Neuronal stem cell (in vitro differentiated cells): ENCODE results near the gene EIF4E1B.
"Not testable (repeated sequence)": the region's sequence is repeated elsewhere in the genome, so short reads cannot be mapped to it uniquely, and the experiment has no call there.

Experiments
- DNase-seq: peaks from one replicate; pipeline ENCODE4 v3.0.0-alpha.2; 2013; ENCODE audit warnings: low spot score
- H2AFZ ChIP-seq: one replicate; pipeline ENCODE4 v1.6.1; 2013; ENCODE audit warnings: mild to moderate bottlenecking, low read length, inconsistent platforms
- H2AK5ac ChIP-seq: 2 replicates; pipeline ENCODE4 v1.6.1; 2013; ENCODE audit warnings: low read depth, mild to moderate bottlenecking, inconsistent platforms, low read length, moderate library complexity, mixed read lengths
- H2BK120ac ChIP-seq: 2 replicates; pipeline ENCODE4 v1.6.1; 2013; ENCODE audit warnings: low read depth, mild to moderate bottlenecking, inconsistent platforms, low read length, moderate library complexity, mixed read lengths
- H2BK12ac ChIP-seq: one replicate; pipeline ENCODE4 v1.6.1; 2013; ENCODE audit warnings: low read length, inconsistent platforms
- H2BK15ac ChIP-seq: 2 replicates; pipeline ENCODE4 v1.6.1; 2013; ENCODE audit warnings: mild to moderate bottlenecking, low read length, inconsistent platforms, mixed read lengths
- H2BK5ac ChIP-seq: one replicate; pipeline ENCODE4 v1.6.1; 2013; ENCODE audit warnings: inconsistent platforms, mild to moderate bottlenecking, low read length, moderate library complexity
- H3K14ac ChIP-seq: one replicate; pipeline ENCODE4 v1.6.1; 2013; ENCODE audit warnings: low read length, inconsistent platforms
- H3K18ac ChIP-seq: 2 replicates; pipeline ENCODE4 v1.6.1; 2013; ENCODE audit warnings: low read length, inconsistent platforms
- H3K23ac ChIP-seq: 2 replicates; pipeline ENCODE4 v1.6.1; 2013; ENCODE audit warnings: low read depth, mild to moderate bottlenecking, mixed read lengths, low read length, inconsistent platforms; ENCODE audit not compliant: poor library complexity
- H3K27ac ChIP-seq: replicated peaks from 3 replicates; pipeline ENCODE4 v1.5.1; 2013; ENCODE audit warnings: low read length, inconsistent platforms
- H3K27me3 ChIP-seq, 3 experiments: 2 replicates each; pipeline ENCODE4 v1.6.1; 2013; ENCODE audit warnings: low read length in 3 of 3, mild to moderate bottlenecking in 2 of 3, inconsistent platforms in 1 of 3, low read depth in 1 of 3, mixed read lengths in 1 of 3, moderate library complexity in 1 of 3; ENCODE audit not compliant: control insufficient read depth in 3 of 3, insufficient read depth in 3 of 3
- H3K36me3 ChIP-seq, 2 donors: replicated peaks in 1 of 2; 2 replicates each; pipeline ENCODE4 v1.6.1; 2013; ENCODE audit warnings: low read length in 2 of 2; ENCODE audit not compliant: control insufficient read depth in 2 of 2, insufficient read depth in 2 of 2
- H3K4ac ChIP-seq: 2 replicates; pipeline ENCODE4 v1.6.1; 2013; ENCODE audit warnings: inconsistent platforms, mild to moderate bottlenecking, low read length, moderate library complexity
- H3K4me1 ChIP-seq, 2 donors: 1 replicate in 1 of 2; 2 replicates in 1 of 2; pipeline ENCODE4 v1.6.1; 2013; ENCODE audit warnings: low read length in 2 of 2, low read depth in 1 of 2; ENCODE audit not compliant: control insufficient read depth in 2 of 2, insufficient read depth in 1 of 2
- H3K4me2 ChIP-seq: one replicate; pipeline ENCODE4 v1.6.1; 2013; ENCODE audit warnings: mild to moderate bottlenecking, low read length, inconsistent platforms; ENCODE audit not compliant: insufficient read depth, poor library complexity, severe bottlenecking
- H3K4me3 ChIP-seq, 2 donors: 2 replicates each; pipeline ENCODE4 v1.5.1; 2013; ENCODE audit warnings: low read length in 2 of 2, mild to moderate bottlenecking in 2 of 2, inconsistent platforms in 1 of 2, moderate library complexity in 1 of 2
- H3K79me1 ChIP-seq: one replicate; pipeline ENCODE4 v1.6.1; 2013; ENCODE audit warnings: low read depth, mild to moderate bottlenecking, inconsistent platforms, low read length, moderate library complexity
- H3K9ac ChIP-seq: one replicate; pipeline ENCODE4 v1.6.1; 2013; ENCODE audit warnings: mild to moderate bottlenecking, low read depth, low read length, inconsistent platforms; ENCODE audit not compliant: poor library complexity
- H3K9me3 ChIP-seq, 2 donors: replicated peaks in 1 of 2; 2 replicates each; pipeline versions ENCODE3 to v1.6.1; 2013; ENCODE audit warnings: low read length in 2 of 2, mild to moderate bottlenecking in 2 of 2, inconsistent platforms in 1 of 2, low read depth in 1 of 2, mixed read lengths in 1 of 2, moderate library complexity in 1 of 2; ENCODE audit not compliant: control insufficient read depth in 2 of 2, insufficient read depth in 1 of 2
- H4K8ac ChIP-seq: one replicate; pipeline ENCODE4 v1.6.1; 2013; ENCODE audit warnings: low read depth, mild to moderate bottlenecking, inconsistent platforms, low read length, moderate library complexity
- H4K91ac ChIP-seq: one replicate; pipeline ENCODE4 v1.6.1; 2013; ENCODE audit warnings: low read length, low read depth, mild to moderate bottlenecking, inconsistent platforms; ENCODE audit not compliant: poor library complexity
- WGBS, 2 donors: extraction: QIAGEN DNeasy Blood & Tissue Kit; methylation state at CpG; one replicate each; pipeline ENCODE4 v1.1.7; 2013; ENCODE audit warnings: missing lambda C conversion rate in 2 of 2, mixed read lengths in 1 of 2; ENCODE audit not compliant: insufficient read length in 2 of 2, insufficient replicate concordance in 1 of 2; ENCODE audit errors: extremely low coverage in 2 of 2; 5-methylcytosine and 5-hydroxymethylcytosine counted together

EIF4E1B gene

GRCh38 chr5:176599749-176600430, 30.6 kb upstream of the EIF4E1B start:
- not testable (repeated sequence) for H3K18ac ChIP-seq, H3K4me1 ChIP-seq, H2BK12ac ChIP-seq, H2AFZ ChIP-seq, H3K79me1 ChIP-seq, H3K27me3 ChIP-seq, H3K23ac ChIP-seq, H4K91ac ChIP-seq, H3K9me3 ChIP-seq, H3K4me2 ChIP-seq, H3K4me3 ChIP-seq, H3K9ac ChIP-seq, H3K14ac ChIP-seq, H2AK5ac ChIP-seq, H4K8ac ChIP-seq, H3K27ac ChIP-seq, H2BK15ac ChIP-seq, DNase-seq, H3K4ac ChIP-seq, H2BK5ac ChIP-seq, H2BK120ac ChIP-seq
- WGBS, 2 donors = no CpG with 5 or more reads among the region's 19 CpGs
- H3K36me3 ChIP-seq = peaks cover 2 to 39% of the 10 kb centered on the region in 2 donors

DNA sequence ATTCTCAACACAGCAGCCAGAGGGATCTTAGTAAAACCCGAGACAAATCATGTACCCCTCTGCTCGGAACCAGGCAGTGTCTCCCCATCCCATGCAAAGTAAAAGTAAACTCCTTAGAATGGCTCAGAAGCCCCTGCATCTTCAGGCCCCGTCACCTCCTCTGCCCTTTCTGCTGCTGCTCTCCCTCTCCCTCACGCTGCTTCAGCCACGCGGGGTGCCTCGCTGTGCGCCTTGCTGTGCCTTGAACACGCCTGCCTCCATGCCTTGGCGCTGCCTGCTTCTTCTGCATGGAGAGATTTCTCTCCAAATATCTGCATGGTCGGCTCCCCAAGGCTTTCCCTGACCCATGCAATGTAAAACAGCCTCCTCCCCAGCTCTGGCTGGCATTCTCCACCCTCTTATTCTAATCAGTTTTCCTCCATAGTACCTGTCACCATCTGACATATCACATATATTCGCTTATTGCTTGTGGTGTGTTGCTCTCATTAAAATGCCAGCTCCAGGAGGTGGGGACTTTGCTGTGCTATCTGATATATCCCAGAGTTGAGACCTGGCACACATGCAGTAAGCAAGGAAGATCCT, 28.5 kb upstream of the EIF4E1B start:
- no CpG with 5 or more reads among the region's 12 CpGs for WGBS, 2 donors
- H3K4me2 ChIP-seq = no peak overlapping the region

DNA sequence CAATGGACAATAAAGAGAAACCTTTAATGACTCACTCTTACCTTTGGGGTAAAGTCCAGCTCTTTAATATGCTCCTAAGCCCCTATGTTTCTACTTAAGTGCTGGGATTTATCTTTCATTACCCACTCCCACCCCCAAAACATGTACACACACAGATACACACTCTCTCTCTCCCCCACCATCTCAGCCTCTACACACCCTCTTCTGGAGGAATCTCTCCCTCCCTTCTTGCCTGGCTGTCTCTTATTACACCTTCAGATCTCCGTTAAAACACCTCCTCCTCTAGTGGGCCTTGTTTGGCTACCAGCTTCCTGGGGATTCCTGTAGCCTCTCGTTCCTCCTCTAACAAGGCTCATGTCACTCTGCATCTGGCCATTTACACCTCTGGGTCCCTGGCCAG, 27.4 kb upstream of the EIF4E1B start:
- WGBS, 2 donors = no CpG with 5 or more reads among the region's 2 CpGs
- Histone ChIP-seq H2BK5ac (no peak overlapping the region), H3K14ac (no peak overlapping the region), H2BK12ac (no peak overlapping the region), H3K4me2 (no peak overlapping the region), H3K23ac (no peak overlapping the region), H2BK15ac (no peak overlapping the region), H2AK5ac (no peak overlapping the region), H2AFZ (no peak overlapping the region), H3K4me1 (peaks cover 0 to 3% of the 10 kb centered on the region in 2 donors), H3K4me3 (no peak overlapping the region), H4K91ac (no peak overlapping the region), H4K8ac (no peak overlapping the region), H3K79me1 (peaks cover 4% of the 10 kb centered on the region), H3K4ac (no peak overlapping the region), H3K9ac (no peak overlapping the region), H3K36me3 (peaks cover 0 to 35% of the 10 kb centered on the region in 2 donors), H3K9me3 (no peaks in the 10 kb centered on the region), H3K27me3 (no peaks in the 10 kb centered on the region), H3K27ac (no peak overlapping the region), H3K18ac (no peak overlapping the region), H2BK120ac (no peak overlapping the region)
- DNase-seq = no peak

More for the DNA sequence above, 28.5 kb upstream of the EIF4E1B start:
- Histone ChIP-seq H4K8ac (no peak overlapping the region), H3K9me3 (no peaks in the 10 kb centered on the region), H3K9ac (no peak overlapping the region), H3K27ac (no peak overlapping the region), H2AFZ (no peak overlapping the region), H3K27me3 (no peaks in the 10 kb centered on the region), H3K4me3 (no peak overlapping the region), H4K91ac (no peak overlapping the region), H3K23ac (no peak overlapping the region), H3K79me1 (peaks cover 4% of the 10 kb centered on the region), H2BK15ac (no peak overlapping the region), H3K14ac (no peak overlapping the region), H2AK5ac (no peak overlapping the region), H3K18ac (no peak overlapping the region), H3K4ac (no peak overlapping the region), H2BK12ac (no peak overlapping the region), H2BK5ac (no peak overlapping the region), H3K36me3 (peaks cover 2 to 39% of the 10 kb centered on the region in 2 donors), H3K4me1 (peaks cover 0 to 3% of the 10 kb centered on the region in 2 donors), H2BK120ac (no peak overlapping the region)
- DNase-seq = no peak

- no CpG with 5 or more reads among the region's 3 CpGs for WGBS, 2 donors
- Histone ChIP-seq H3K18ac (no peak overlapping the region), H3K4me3 (no peak overlapping the region)
Measured at GRCh38 chr5:176606032-176606431, 24.4 kb upstream of the EIF4E1B start.

More at GRCh38 chr5:176606032-176606431, 24.4 kb upstream of the EIF4E1B start:
- H3K4ac ChIP-seq = no peak overlapping the region
- no peak overlapping the region for H3K23ac ChIP-seq
- no peak overlapping the region for H3K4me2 ChIP-seq
- no peak overlapping the region for H2BK5ac ChIP-seq
- peaks cover 4% of the 10 kb centered on the region for H3K79me1 ChIP-seq
- no peak overlapping the region for H2BK12ac ChIP-seq
- H3K9ac ChIP-seq = no peak overlapping the region
- H2AK5ac ChIP-seq = no peak overlapping the region
- H3K36me3 ChIP-seq = peaks cover 0 to 22% of the 10 kb centered on the region in 2 donors
- H4K8ac ChIP-seq = no peak overlapping the region
- no peaks in the 10 kb centered on the region for H3K9me3 ChIP-seq
- H3K27ac ChIP-seq = no peak overlapping the region
- H4K91ac ChIP-seq = no peak overlapping the region
- H2AFZ ChIP-seq = no peak overlapping the region
- H2BK15ac ChIP-seq = no peak overlapping the region
- no peak overlapping the region for H2BK120ac ChIP-seq
- DNase-seq = no peak
- H3K14ac ChIP-seq = no peak overlapping the region
- peaks cover 0 to 8% (median 3%) of the 10 kb centered on the region in 3 experiments for H3K27me3 ChIP-seq
- H3K4me1 ChIP-seq = peaks cover 12 to 13% of the 10 kb centered on the region in 2 donors
